ENCODE data around the gene SNX30. TPM values are rescaled to one million over a fixed set of nuclear protein-coding genes. Genes with fewer than 3 reads are reported as not detected.

SNX30 gene
- total and polyA plus RNA-seq, 12 donors: 0.88 to 7.2 (median 3.8) TPM

DNA sequence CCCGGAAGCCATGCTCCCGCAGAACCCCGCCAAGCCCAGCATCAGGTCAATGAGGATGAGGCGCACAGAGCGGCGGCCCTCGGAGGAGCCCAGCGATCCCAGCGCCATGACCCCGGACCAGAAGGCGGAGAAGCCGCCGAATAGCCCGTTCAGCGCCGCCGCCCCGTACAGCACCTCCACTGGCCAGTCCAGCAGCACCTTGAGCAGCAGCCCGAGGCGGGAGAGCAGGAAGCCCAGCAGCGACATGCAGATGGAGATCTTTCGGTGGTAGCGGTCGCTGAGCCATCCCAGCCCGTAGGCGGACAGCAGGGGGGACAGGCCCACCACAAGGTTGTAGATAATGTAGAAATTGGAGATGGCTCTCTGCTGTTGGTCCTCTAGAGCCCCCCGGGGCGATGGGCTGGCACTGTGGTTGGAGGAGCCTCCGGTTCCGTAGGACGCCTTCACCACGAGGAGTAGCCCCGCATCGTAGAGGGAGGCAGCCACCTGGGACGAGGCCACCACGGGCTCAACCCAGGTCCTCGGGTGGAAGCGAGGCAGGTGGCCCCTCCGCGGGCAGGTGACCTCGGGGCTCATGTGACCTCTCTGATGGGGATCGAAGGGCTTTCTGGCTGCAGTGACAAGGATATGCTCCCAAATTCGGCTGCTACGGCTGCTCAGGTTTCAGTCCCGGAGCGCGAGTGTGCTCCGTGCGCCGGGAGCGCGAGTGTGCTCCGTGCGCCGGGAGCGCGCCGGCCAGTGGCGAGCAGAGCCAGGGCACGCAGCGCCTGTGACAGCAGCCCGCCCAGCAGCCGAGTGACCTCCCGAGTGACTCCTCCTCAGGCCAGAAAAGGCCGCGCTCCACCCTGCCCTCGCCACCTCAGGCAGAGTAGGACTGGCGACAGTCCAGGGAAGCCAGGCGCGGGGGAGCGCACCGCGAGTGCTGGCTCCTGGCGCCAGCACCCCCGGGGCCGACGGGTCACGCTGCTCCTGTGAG, 139.8 kb downstream of the SNX30 start, which contains the start of gene SLC46A2:
Gene SLC46A2, minus strand, starts transcription at position 771 of the 976 bp plus-strand sequence. Its CDS starts 195 bp downstream, at position 576.
- WGBS, 2 donors: 14 to 15% methylated on average over 73 to 78 of the region's 78 CpGs
- peak; percentile 29 to 78 (median 68) for ATAC-seq
- peaks cover 0 to 34% (median 15%) of the 10 kb centered on the region in 7 donors for H3K27me3 ChIP-seq

DNA sequence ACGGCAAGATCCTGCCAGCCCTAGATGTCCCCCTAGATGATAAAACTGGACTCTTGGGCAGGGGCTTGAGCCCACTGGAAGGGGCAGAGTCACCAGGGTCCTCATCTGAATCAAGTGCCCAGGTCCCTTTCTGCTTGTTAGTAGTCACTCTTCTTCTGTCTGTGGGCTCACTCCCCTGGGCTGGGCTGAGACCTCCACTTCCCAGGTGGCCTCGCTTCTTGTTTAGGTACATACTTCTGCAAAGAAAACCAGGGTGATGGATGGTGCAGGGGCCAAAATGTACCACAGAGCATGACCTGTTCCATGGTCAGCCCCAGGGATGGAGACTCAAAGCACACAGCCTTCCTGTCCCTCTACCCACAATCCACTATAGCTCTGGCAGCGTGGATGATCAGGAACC, 141.0 kb downstream of the SNX30 start:
- no peaks in the 10 kb centered on the region for H3K9me3 ChIP-seq
- no peak overlapping the region for H3K4me3 ChIP-seq
- ATAC-seq: no peak
- TF ChIP-seq, protein P1, sequence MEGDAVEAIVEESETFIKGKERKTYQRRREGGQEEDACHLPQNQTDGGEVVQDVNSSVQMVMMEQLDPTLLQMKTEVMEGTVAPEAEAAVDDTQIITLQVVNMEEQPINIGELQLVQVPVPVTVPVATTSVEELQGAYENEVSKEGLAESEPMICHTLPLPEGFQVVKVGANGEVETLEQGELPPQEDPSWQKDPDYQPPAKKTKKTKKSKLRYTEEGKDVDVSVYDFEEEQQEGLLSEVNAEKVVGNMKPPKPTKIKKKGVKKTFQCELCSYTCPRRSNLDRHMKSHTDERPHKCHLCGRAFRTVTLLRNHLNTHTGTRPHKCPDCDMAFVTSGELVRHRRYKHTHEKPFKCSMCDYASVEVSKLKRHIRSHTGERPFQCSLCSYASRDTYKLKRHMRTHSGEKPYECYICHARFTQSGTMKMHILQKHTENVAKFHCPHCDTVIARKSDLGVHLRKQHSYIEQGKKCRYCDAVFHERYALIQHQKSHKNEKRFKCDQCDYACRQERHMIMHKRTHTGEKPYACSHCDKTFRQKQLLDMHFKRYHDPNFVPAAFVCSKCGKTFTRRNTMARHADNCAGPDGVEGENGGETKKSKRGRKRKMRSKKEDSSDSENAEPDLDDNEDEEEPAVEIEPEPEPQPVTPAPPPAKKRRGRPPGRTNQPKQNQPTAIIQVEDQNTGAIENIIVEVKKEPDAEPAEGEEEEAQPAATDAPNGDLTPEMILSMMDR (IDR thresholded peaks at IDR 0.05): no peak
- no peak overlapping the region for H3K27ac ChIP-seq
- no peaks in the 10 kb centered on the region for H3K36me3 ChIP-seq
- DNase-seq: no peak
- peaks cover 0 to 34% (median 15%) of the 10 kb centered on the region in 7 donors for H3K27me3 ChIP-seq
- intact Hi-C loops (cut with DNase I): loop anchor here in 1 of 10 donors (10.0 kb wide), 1 partner anchor 47 kb away; no protein-coding TSS in a partner anchor
- WGBS, 2 donors: 90 to 94% methylated on average over 3 of the region's 3 CpGs
- H3K4me1 ChIP-seq: peaks cover 4 to 39% (median 6%) of the 10 kb centered on the region in 9 donors

More for the DNA sequence above, 139.8 kb downstream of the SNX30 start, which contains the start of gene SLC46A2:
- Histone ChIP-seq H3K9me3 (no peaks in the 10 kb centered on the region), H3K27ac (peak within 1 kb of the TSS in 1 of 10 donors; percentile 64), H3K36me3 (no peaks in the 10 kb centered on the region), H3K4me1 (peaks cover 4 to 36% (median 6%) of the 10 kb centered on the region in 9 donors), H3K4me3 (peak within 1 kb of the TSS in 9 of 10 donors; percentile 30 to 57 (median 47))
- TF ChIP-seq, protein P1 (IDR thresholded peaks at IDR 0.05): no peak
- peak in 1 of 2 donors; percentile 37 for DNase-seq
- intact Hi-C loops (cut with DNase I): loop anchor here in 1 of 10 donors (10.0 kb wide), 1 partner anchor 46 kb away; no protein-coding TSS in a partner anchor

DNA sequence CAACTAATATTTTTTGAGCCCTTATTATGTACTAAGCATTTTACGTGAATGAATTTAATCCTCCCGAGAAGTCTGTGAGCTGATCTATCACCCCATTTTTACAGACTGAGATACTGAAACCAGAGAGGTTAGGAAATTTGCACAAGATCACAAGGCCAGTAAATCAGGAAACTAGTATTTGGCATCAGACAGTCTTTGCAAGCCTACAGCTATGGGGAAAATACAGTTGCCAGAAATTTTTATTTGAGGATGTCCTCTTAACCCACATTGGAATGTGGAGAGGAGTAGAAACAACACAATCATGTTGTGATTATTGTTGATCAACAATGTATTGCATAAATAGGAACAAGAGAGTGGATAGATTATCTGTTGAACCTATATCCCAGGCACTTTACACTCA, 142.4 kb downstream of the SNX30 start:
- H3K36me3 ChIP-seq: no peaks in the 10 kb centered on the region
- TF ChIP-seq, protein P1 (IDR thresholded peaks at IDR 0.05): no peak
- H3K4me1 ChIP-seq: peaks cover 4 to 39% (median 6%) of the 10 kb centered on the region in 9 donors
- H3K4me3 ChIP-seq: no peak overlapping the region
- peaks cover 0 to 34% (median 15%) of the 10 kb centered on the region in 7 donors for H3K27me3 ChIP-seq
- peak overlapping the region in 1 of 10 donors; percentile 79 for H3K27ac ChIP-seq
- 87 to 89% methylated on average over 2 of the region's 2 CpGs for WGBS, 2 donors
- no peaks in the 10 kb centered on the region for H3K9me3 ChIP-seq
- ATAC-seq: no peak
- intact Hi-C loops (cut with DNase I): loop anchor here in 1 of 10 donors (10.0 kb wide), 1 partner anchor 48 kb away; no protein-coding TSS in a partner anchor
- DNase-seq: no peak

DNA sequence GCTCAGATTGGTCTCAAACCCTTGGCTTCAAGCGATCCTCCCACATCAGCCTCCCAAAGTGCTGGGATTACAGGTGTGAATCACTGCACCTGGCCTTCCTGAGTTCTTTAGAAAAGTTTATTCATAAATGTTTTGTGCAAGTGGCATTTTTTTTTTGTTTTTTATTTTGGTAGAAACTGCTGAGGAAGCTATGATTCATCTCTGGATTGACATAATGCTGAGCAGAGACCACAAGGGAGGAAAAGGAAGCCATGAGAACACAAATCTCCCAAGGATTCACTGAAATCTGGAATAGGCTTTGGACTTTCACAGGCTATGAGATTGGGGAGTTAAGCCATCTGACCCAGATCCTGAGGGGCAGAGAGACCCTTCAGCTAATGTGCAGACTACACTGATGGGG, 143.5 kb downstream of the SNX30 start:
- no peaks in the 10 kb centered on the region for H3K9me3 ChIP-seq
- H3K36me3 ChIP-seq: no peaks in the 10 kb centered on the region
- peak overlapping the region in 1 of 10 donors; percentile 79 for H3K27ac ChIP-seq
- TF ChIP-seq, protein P1 (IDR thresholded peaks at IDR 0.05): no peak
- H3K27me3 ChIP-seq: peaks cover 0 to 35% (median 19%) of the 10 kb centered on the region in 7 donors
- no peak overlapping the region for H3K4me3 ChIP-seq
- ATAC-seq (no peak), DNase-seq (no peak)
- peaks cover 4 to 50% (median 6%) of the 10 kb centered on the region in 9 donors for H3K4me1 ChIP-seq
- intact Hi-C loops (cut with DNase I): loop anchor here in 1 of 10 donors (10.0 kb wide), 1 partner anchor 49 kb away; no protein-coding TSS in a partner anchor
- 71 to 87% methylated on average over 1 of the region's 1 CpG for WGBS, 2 donors

Data from heart right ventricle (tissue), 16 donors.